ENCODE data around the gene MAP4. TPM values are rescaled to one million over a fixed set of nuclear protein-coding genes. Genes with fewer than 3 reads are reported as not detected.

Gene MAP4
- total RNA-seq, 1 donor from 2014 or later = 319 TPM

- Mint-ChIP-seq H3K27me3 (ENCODE audit: unreplicated experiment) (peaks cover 5% of the 10 kb centered on the region), H3K9me3 (ENCODE audit: unreplicated experiment) (peaks cover 10% of the 10 kb centered on the region), H3K27ac (ENCODE audit: unreplicated experiment) (peak overlapping the region; percentile 79), H3K4me1 (ENCODE audit: low read depth, unreplicated experiment) (no peaks in the 10 kb centered on the region), H3K36me3 (ENCODE audit: unreplicated experiment) (peaks cover 5% of the 10 kb centered on the region), H3K4me3 (ENCODE audit: unreplicated experiment) (peak overlapping the region; percentile 28)
- TF ChIP-seq, protein P1, sequence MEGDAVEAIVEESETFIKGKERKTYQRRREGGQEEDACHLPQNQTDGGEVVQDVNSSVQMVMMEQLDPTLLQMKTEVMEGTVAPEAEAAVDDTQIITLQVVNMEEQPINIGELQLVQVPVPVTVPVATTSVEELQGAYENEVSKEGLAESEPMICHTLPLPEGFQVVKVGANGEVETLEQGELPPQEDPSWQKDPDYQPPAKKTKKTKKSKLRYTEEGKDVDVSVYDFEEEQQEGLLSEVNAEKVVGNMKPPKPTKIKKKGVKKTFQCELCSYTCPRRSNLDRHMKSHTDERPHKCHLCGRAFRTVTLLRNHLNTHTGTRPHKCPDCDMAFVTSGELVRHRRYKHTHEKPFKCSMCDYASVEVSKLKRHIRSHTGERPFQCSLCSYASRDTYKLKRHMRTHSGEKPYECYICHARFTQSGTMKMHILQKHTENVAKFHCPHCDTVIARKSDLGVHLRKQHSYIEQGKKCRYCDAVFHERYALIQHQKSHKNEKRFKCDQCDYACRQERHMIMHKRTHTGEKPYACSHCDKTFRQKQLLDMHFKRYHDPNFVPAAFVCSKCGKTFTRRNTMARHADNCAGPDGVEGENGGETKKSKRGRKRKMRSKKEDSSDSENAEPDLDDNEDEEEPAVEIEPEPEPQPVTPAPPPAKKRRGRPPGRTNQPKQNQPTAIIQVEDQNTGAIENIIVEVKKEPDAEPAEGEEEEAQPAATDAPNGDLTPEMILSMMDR (IDR thresholded peaks at IDR 0.05; ENCODE audit: partially characterized antibody, unreplicated experiment) = no peak
- DNase-seq = no peak
These were observed 151.0 kb downstream of the MAP4 start for GRCh38 chr3:47865192-47865591.

- peaks cover 8% of the 10 kb centered on the region for H3K9me3 Mint-ChIP-seq (ENCODE audit: unreplicated experiment)
- H3K27ac Mint-ChIP-seq (ENCODE audit: unreplicated experiment) = no peak overlapping the region
- TF ChIP-seq, protein P1 (IDR thresholded peaks at IDR 0.05; ENCODE audit: partially characterized antibody, unreplicated experiment) = no peak
- peaks cover 5% of the 10 kb centered on the region for H3K36me3 Mint-ChIP-seq (ENCODE audit: unreplicated experiment)
- peaks cover 2% of the 10 kb centered on the region for H3K27me3 Mint-ChIP-seq (ENCODE audit: unreplicated experiment)
- no peak overlapping the region for H3K4me3 Mint-ChIP-seq (ENCODE audit: unreplicated experiment)
- no peak for DNase-seq
- H3K4me1 Mint-ChIP-seq (ENCODE audit: low read depth, unreplicated experiment) = no peaks in the 10 kb centered on the region
These were observed 152.7 kb downstream of the MAP4 start for GRCh38 chr3:47863391-47864128.

DNA sequence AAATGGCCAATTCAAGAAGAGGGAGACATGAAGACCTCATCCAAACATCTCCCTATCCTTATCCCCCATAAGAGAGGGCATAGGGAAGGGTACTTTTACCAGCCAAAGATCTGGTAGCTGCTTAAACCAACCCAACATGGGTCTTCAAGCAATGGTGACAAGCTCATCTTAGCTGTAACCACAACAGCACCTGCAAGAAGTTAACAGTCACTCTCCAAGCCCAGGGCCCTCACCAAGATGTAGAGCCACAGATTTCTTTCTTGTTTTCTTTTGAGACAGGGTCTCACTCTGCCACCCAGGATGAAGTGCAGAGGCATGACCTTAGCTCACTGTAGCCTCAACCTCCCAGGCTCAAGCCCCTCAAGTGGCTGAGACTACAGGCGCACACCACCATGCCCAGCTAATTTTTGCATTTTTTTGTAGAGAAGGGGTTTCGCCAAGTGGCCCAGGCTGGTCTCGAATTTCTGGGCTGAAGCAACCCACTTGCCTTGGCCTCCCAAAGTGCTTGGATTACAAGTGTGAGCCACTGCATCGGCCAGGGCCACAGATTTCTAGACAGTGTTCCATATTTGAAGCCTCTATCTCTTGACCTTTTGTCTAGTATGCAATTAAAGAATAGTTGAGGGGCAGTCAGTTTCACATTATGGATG is 156.1 kb downstream of the MAP4 start:
- no peaks in the 10 kb centered on the region for H3K36me3 Mint-ChIP-seq (ENCODE audit: unreplicated experiment)

GRCh38 chr3:47857151-47857550 is 159.1 kb downstream of the MAP4 start:
- TF ChIP-seq, protein P1 (IDR thresholded peaks at IDR 0.05; ENCODE audit: partially characterized antibody, unreplicated experiment) = no peak
- H3K4me1 Mint-ChIP-seq (ENCODE audit: low read depth, unreplicated experiment) = no peaks in the 10 kb centered on the region
- H3K36me3 Mint-ChIP-seq (ENCODE audit: unreplicated experiment) = no peaks in the 10 kb centered on the region
- DNase-seq = no peak
- H3K9me3 Mint-ChIP-seq (ENCODE audit: unreplicated experiment) = peaks cover 12% of the 10 kb centered on the region
- H3K27ac Mint-ChIP-seq (ENCODE audit: unreplicated experiment) = no peak overlapping the region
- peaks cover 3% of the 10 kb centered on the region for H3K27me3 Mint-ChIP-seq (ENCODE audit: unreplicated experiment)
- H3K4me3 Mint-ChIP-seq (ENCODE audit: unreplicated experiment) = no peak overlapping the region

More for the DNA sequence above, 156.1 kb downstream of the MAP4 start:
- no peak for DNase-seq
- no peak overlapping the region for H3K27ac Mint-ChIP-seq (ENCODE audit: unreplicated experiment)
- H3K4me3 Mint-ChIP-seq (ENCODE audit: unreplicated experiment) = no peak overlapping the region
- peaks cover 3% of the 10 kb centered on the region for H3K27me3 Mint-ChIP-seq (ENCODE audit: unreplicated experiment)
- no peaks in the 10 kb centered on the region for H3K4me1 Mint-ChIP-seq (ENCODE audit: low read depth, unreplicated experiment)
- TF ChIP-seq, protein P1 (IDR thresholded peaks at IDR 0.05; ENCODE audit: partially characterized antibody, unreplicated experiment) = no peak
- peaks cover 10% of the 10 kb centered on the region for H3K9me3 Mint-ChIP-seq (ENCODE audit: unreplicated experiment)

- no peak for DNase-seq
- Mint-ChIP-seq H3K4me3 (ENCODE audit: unreplicated experiment) (no peak overlapping the region), H3K9me3 (ENCODE audit: unreplicated experiment) (peaks cover 12% of the 10 kb centered on the region), H3K4me1 (ENCODE audit: low read depth, unreplicated experiment) (no peaks in the 10 kb centered on the region), H3K27ac (ENCODE audit: unreplicated experiment) (no peak overlapping the region), H3K36me3 (ENCODE audit: unreplicated experiment) (no peaks in the 10 kb centered on the region), H3K27me3 (ENCODE audit: unreplicated experiment) (peaks cover 3% of the 10 kb centered on the region)
- TF ChIP-seq, protein P1 (IDR thresholded peaks at IDR 0.05; ENCODE audit: partially characterized antibody, unreplicated experiment) = no peak
These were observed 159.5 kb downstream of the MAP4 start for GRCh38 chr3:47856669-47857068.

Data from glutamatergic neuron (in vitro differentiated cells).